Measurements from ENCODE around the gene CLSTN2.

DNA sequence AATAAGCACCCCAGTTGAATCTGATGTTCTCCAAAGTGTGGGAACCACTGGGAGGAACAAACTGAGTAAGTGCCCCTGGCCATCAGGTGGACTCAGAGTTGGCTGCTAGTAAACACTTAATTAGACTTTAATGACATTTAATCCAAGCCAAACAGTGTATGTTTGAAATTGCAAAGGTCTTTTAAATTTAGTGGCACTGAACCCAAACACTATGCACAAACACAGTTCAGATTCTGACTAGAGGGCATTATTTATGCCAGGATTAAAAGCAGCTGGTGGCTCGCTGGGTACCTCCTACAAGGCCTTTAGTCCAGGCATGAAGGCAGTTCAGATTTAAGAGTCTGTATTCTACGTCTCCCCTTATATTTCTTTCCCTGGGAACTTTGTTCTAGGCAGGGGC is 264.8 kb downstream of the CLSTN2 start:
- TF ChIP-seq, protein P1, sequence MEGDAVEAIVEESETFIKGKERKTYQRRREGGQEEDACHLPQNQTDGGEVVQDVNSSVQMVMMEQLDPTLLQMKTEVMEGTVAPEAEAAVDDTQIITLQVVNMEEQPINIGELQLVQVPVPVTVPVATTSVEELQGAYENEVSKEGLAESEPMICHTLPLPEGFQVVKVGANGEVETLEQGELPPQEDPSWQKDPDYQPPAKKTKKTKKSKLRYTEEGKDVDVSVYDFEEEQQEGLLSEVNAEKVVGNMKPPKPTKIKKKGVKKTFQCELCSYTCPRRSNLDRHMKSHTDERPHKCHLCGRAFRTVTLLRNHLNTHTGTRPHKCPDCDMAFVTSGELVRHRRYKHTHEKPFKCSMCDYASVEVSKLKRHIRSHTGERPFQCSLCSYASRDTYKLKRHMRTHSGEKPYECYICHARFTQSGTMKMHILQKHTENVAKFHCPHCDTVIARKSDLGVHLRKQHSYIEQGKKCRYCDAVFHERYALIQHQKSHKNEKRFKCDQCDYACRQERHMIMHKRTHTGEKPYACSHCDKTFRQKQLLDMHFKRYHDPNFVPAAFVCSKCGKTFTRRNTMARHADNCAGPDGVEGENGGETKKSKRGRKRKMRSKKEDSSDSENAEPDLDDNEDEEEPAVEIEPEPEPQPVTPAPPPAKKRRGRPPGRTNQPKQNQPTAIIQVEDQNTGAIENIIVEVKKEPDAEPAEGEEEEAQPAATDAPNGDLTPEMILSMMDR (conservative IDR thresholded peaks at IDR 0.05 in 1 of 2, IDR thresholded peaks at IDR 0.05 in 1 of 2; ENCODE audit: extremely low read depth in 1 of 2, insufficient read depth in 1 of 2, low read depth in 1 of 2, low read length in 2 of 2) = no peak
- no peak for TF ChIP-seq EZH2 (IDR thresholded peaks at IDR 0.05; ENCODE audit: borderline replicate concordance, low read length)
